Psoas muscle (tissue), 8 donors: Measurements from ENCODE around the gene TDRD12. TPM values are rescaled to one million over a fixed set of nuclear protein-coding genes. Genes with fewer than 3 reads are reported as not detected.

Source experiments
- ATAC-seq, 4 donors: fragments of 200-7000 bp; cut with Tn5 transposase; one replicate each; pipeline ENCODE4 v1.9.1; 2020; ENCODE audit warnings: moderate library complexity in 3 of 4, mild to moderate bottlenecking in 2 of 4
- DNase-seq, 2 donors: peaks; one replicate each; pipeline ENCODE4 v3.0.0-alpha.2; 2020
- H3K27ac ChIP-seq: fragments of 200-600 bp; one replicate; pipeline ENCODE4 v1.8.0; 2022
- H3K27me3 ChIP-seq, 3 donors: fragments of 200-600 bp in 1 of 3; one replicate each; pipeline versions ENCODE4 v1.6.1 to v1.8.0; 2013 to 2022; ENCODE audit warnings: low read length in 2 of 3, mild to moderate bottlenecking in 2 of 3, moderate library complexity in 1 of 3; ENCODE audit not compliant: insufficient read depth in 3 of 3
- H3K36me3 ChIP-seq, 2 donors: fragments of 200-600 bp in 1 of 2; one replicate each; pipeline versions ENCODE4 v1.6.1 to v1.8.0; 2013 to 2022; ENCODE audit warnings: low read depth in 1 of 2, mild to moderate bottlenecking in 1 of 2, moderate library complexity in 1 of 2; ENCODE audit not compliant: insufficient read depth in 1 of 2
- H3K4me1 ChIP-seq: fragments of 200-600 bp; one replicate; pipeline ENCODE4 v1.8.0; 2022
- H3K4me3 ChIP-seq: fragments of 200-600 bp; one replicate; pipeline ENCODE4 v1.8.0; 2022; ENCODE audit warnings: mild to moderate bottlenecking
- H3K9me3 ChIP-seq: fragments of 200-600 bp; one replicate; pipeline ENCODE4 v1.8.0; 2022
- CTCF ChIP-seq: fragments of 200-600 bp; IDR thresholded peaks from one replicate; pipeline ENCODE4 v1.8.0; 2022; ENCODE audit warnings: antibody characterized with exemption
- WGBS, 3 donors: extraction: QIAGEN DNeasy Blood & Tissue Kit; methylation state at CpG; one replicate each; pipeline versions ENCODE4 v1.1.6 to v1.1.7; 2013; 5-methylcytosine and 5-hydroxymethylcytosine counted together
- intact Hi-C, 2 donors: fragments of 100-400 bp; cut with DNase I; formaldehyde crosslinking; loops; one replicate each; pipeline versions ENCODE4 v1.11.0 to v1.14.2; 2022
- polyA plus RNA-seq, 3 donors: library from polyadenylated mRNA; stranded (reverse); fragments of 200-250 nt; gene quantifications; one replicate each; pipeline ENCODE4 v1.2.3, GENCODE V29; 2013
- total RNA-seq, 4 donors: library from RNA; stranded (reverse); fragmentation: NEBNext Ultra II Directional in 2 of 4; extraction: Animal tissue kit (Norgen Biotek cat#: 25700) in 2 of 4; gene quantifications; one replicate each; pipeline versions ENCODE4 v1.2.1 to v1.2.4, GENCODE V29; 2021 to 2023
- donor health status: healthy with polysubstance abuse.
- donor health status: DM: no; HTN: no; CAD: no; lungs with moderate emphysema.
- donor health status: Bipolar disorder and iron deficiency.
- donor health status: healthy.
- donor health status: DM: yes; HTN: yes; CAD: no.
- donor health status: DM: no; HTN: no; CAD: no.
- donor health status: DM: no; HTN: no; CAD: no.
- donor health status: DM: yes; HTN: yes; CAD: no.

TDRD12 gene
- total and polyA plus RNA-seq, 7 donors: 0.14 to 0.28 (median 0.19) TPM; not detected in 3

DNA sequence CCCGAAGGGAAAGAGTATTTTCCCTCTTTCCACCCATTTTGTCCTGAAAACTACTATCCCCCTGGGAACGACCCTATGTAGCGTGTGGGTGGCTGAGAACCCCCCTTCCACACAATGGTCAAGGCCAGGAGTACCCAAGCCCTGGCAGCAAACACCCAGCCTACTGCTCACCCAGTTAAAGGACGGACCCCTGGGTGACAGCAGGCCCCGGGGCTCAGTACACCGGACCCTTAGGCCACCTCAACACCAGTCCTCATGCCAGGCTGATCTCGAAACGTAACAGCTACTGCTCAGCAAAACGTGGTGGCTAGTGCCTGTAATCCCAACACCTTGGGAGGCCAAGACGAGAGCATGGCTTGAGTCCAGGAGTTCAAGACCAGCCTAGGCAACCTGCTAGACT, 46.0 kb upstream of the TDRD12 start:
- TF ChIP-seq CTCF: no peak
- peaks cover 30% of the 10 kb centered on the region for H3K4me1 ChIP-seq
- intact Hi-C loops: loop anchor here in 1 of 2 donors (10.0 kb wide), 2 partner anchors 89 to 269 kb away; partner anchors contain the start of genes DPY19L3 and PDCD5
- no peaks in the 10 kb centered on the region for H3K36me3 ChIP-seq
- peak overlapping the region; percentile 99 for H3K4me3 ChIP-seq
- peaks cover 0 to 3% (median 0%) of the 10 kb centered on the region in 3 donors for H3K27me3 ChIP-seq
- H3K9me3 ChIP-seq: no peaks in the 10 kb centered on the region
- no peak overlapping the region for H3K27ac ChIP-seq
- peak in 1 of 2 donors; percentile 36 for DNase-seq
- ATAC-seq: no peak
- WGBS, 3 donors: 65 to 84% (median 69%) methylated on average over 10 of the region's 10 CpGs

- no peaks in the 10 kb centered on the region for H3K9me3 ChIP-seq
- WGBS, 3 donors: 2 to 3% (median 2%) methylated on average over 47 to 67 of the region's 67 CpGs
- no peak for DNase-seq
- H3K27me3 ChIP-seq: peaks cover 0 to 3% (median 0%) of the 10 kb centered on the region in 3 donors
- TF ChIP-seq CTCF: no peak
- intact Hi-C loops: loop anchor here in 1 of 2 donors (10.0 kb wide), 2 partner anchors 90 to 270 kb away; partner anchors contain the start of genes DPY19L3 and PDCD5
- no peaks in the 10 kb centered on the region for H3K36me3 ChIP-seq
- peak overlapping the region; percentile 99 for H3K4me3 ChIP-seq
- H3K27ac ChIP-seq: peak overlapping the region; percentile 96
- H3K4me1 ChIP-seq: peaks cover 29% of the 10 kb centered on the region
- ATAC-seq: no peak
These were observed 45.2 kb upstream of the TDRD12 start for GRCh38 chr19:32674153-32674930.

DNA sequence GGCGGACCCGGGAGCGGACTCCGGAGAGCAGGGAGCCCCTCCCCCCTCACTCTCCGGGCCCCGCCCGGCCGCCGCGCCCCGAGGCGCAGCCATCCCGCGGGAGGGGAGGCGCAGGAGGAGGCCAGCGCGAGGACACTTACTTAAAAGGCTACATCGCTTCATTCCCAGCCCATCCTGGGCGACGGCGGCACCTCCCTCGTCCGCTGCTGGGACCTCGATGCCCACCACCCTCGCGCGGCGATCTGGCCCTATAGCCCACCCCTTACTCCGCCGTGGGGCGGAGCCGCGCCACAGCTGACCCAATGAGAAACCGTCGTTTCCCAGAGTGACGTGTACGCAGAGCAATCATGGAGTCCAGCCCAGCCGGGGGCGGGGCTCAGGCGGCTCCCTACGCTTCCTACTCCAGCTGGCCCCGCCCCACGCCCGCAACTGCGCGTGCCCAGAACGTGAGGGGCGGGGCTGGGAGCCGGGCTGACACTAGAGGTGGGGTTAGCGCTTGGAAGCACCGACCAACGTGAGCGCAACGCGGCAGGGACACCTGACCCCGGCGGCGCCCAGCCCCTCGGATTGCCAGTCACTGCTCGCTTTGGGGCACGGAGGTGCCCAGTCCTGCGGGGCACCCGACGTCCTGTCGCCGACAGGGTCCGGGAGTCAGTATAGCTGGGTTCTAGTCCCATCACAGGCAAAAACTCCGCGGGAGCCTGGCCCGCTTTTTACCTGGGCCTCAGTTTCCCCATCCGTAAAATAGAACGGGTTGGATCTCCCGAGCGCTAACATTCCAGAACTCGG, 44.4 kb upstream of the TDRD12 start, which contains the start of gene ANKRD27:
Gene ANKRD27 (minus strand): TSS at position 250 of the 789 bp plus-strand sequence. CDS start 16,165 bp downstream, outside the sequence.
- intact Hi-C loops: loop anchor here in 1 of 2 donors (10.0 kb wide), 2 partner anchors 90 to 270 kb away; partner anchors contain the start of genes DPY19L3 and PDCD5
- 1% methylated on average over 51 to 75 of the region's 75 CpGs for WGBS, 3 donors
- peak within 1 kb of the TSS; percentile 96 for H3K27ac ChIP-seq

More for the DNA sequence above, 44.4 kb upstream of the TDRD12 start, which contains the start of gene ANKRD27:
- no peak for TF ChIP-seq CTCF
- H3K27me3 ChIP-seq: peaks cover 0 to 3% (median 0%) of the 10 kb centered on the region in 3 donors
- peaks cover 27% of the 10 kb centered on the region for H3K4me1 ChIP-seq
- H3K36me3 ChIP-seq: no peaks in the 10 kb centered on the region
- peak within 1 kb of the TSS; percentile 99 for H3K4me3 ChIP-seq
- peak; percentile 91 to 96 (median 93) for ATAC-seq
- no peaks in the 10 kb centered on the region for H3K9me3 ChIP-seq
- DNase-seq: peak; percentile 99
